Measurements from ENCODE around the gene SEPTIN5. TPM values are rescaled to one million over a fixed set of nuclear protein-coding genes. Genes with fewer than 3 reads are reported as not detected.

Gene SEPTIN5
- total and polyA plus RNA-seq, 12 donors: 56.5 to 218 (median 143) TPM

DNA sequence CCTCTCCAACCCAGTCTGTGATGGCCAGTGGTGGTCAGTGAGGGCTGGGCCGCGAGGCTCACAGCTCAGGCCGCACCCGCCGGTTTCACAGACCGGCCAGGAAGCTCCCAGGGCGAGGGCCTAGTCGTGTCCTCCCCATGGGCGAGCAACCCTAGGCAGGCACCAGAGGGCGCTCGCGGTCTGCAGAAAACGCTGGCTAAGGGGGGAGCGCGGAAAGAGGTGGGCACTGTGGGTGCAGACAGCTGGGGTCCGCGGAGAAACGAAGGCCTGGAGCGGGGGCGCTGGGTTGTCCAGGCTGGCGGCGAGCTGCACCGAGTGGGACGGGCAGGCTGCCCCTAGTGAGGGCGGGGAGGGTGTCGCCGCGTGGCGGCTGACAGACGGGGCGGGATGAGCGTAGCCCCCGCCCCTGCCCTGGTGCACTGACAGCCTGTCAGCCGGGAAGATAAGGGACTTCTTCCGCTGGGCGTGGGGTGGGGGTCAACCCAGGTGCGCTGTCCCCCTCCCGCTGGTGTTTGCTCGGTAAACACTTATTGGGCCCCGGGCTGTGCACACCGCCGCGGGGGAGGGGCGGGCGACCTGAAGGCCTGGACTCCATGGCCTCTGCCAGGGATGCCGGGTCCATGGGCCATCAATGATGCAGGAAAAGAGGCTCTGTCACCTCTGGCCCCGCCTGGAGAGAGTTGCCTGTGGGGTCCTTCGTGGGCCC, 16.5 kb downstream of the SEPTIN5 start:
- peaks cover 0 to 15% (median 4%) of the 10 kb centered on the region in 7 donors for H3K27me3 ChIP-seq
- H3K4me3 ChIP-seq: peak overlapping the region; percentile 6 to 51 (median 38)
- no peak overlapping the region for H3K27ac ChIP-seq
- no peaks in the 10 kb centered on the region for H3K9me3 ChIP-seq
- ATAC-seq: peak; percentile 76 to 95 (median 90)
- peak; percentile 83 to 89 for DNase-seq
- TF ChIP-seq, protein P1, sequence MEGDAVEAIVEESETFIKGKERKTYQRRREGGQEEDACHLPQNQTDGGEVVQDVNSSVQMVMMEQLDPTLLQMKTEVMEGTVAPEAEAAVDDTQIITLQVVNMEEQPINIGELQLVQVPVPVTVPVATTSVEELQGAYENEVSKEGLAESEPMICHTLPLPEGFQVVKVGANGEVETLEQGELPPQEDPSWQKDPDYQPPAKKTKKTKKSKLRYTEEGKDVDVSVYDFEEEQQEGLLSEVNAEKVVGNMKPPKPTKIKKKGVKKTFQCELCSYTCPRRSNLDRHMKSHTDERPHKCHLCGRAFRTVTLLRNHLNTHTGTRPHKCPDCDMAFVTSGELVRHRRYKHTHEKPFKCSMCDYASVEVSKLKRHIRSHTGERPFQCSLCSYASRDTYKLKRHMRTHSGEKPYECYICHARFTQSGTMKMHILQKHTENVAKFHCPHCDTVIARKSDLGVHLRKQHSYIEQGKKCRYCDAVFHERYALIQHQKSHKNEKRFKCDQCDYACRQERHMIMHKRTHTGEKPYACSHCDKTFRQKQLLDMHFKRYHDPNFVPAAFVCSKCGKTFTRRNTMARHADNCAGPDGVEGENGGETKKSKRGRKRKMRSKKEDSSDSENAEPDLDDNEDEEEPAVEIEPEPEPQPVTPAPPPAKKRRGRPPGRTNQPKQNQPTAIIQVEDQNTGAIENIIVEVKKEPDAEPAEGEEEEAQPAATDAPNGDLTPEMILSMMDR (IDR thresholded peaks at IDR 0.05): peak; percentile 80 to 99 (median 95)
- peaks cover 0 to 11% (median 9%) of the 10 kb centered on the region in 9 donors for H3K4me1 ChIP-seq
- H3K36me3 ChIP-seq: no peaks in the 10 kb centered on the region
- WGBS, 2 donors: 5 to 6% methylated on average over 38 to 48 of the region's 48 CpGs
- intact Hi-C loops (cut with DNase I): loop anchor here in 9 of 10 donors (1.0 to 2.0 kb wide), 3 partner anchors 178 to 180 kb away; no protein-coding TSS in a partner anchor

DNA sequence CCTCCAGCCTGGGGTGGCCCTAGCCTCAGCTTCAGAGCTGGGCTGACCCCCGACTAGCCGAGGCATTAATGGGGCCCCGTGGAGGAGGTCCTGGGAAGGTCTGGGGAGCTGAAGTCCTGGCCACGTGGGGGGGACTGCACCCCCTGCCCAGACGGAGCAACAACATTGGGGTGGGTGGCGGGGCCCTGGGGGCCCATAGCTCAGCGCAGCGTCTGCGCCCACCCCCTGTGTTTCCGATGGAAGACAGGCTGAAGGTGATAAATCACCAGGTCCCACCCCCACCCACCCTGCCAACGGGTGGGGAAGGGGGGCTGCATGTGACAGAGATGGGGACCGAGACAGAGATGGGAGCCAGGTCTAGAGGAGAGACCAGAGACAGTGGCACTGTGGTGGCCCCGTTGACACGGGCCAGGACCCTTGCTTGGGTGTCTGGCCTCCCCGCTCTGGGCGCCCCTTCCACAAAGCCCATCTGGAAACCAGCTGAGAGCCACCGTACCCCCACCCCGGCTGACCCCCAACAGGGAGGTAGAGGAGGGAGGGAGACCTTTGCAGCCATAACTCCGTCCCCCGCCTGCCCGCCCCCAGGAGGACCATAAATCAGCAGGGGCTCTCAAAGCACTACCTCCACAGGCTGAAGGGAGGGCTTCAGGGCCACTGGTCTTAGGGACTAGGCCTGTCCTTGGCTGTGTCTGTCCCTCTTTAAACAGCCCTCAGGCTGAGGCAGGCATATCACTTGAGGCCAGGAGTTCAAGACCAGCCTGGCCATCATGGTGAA, 17.2 kb downstream of the SEPTIN5 start:
- intact Hi-C loops (cut with DNase I): loop anchor here in 5 of 10 donors (1.0 to 2.0 kb wide), 3 partner anchors 177 to 179 kb away; no protein-coding TSS in a partner anchor
- 70 to 76% methylated on average over 21 of the region's 21 CpGs for WGBS, 2 donors
- peak overlapping the region in 2 of 10 donors; percentile 39 to 42 for H3K4me3 ChIP-seq
- no peak overlapping the region for H3K27ac ChIP-seq
- peaks cover 0 to 15% (median 7%) of the 10 kb centered on the region in 7 donors for H3K27me3 ChIP-seq
- DNase-seq: no peak
- H3K9me3 ChIP-seq: no peaks in the 10 kb centered on the region
- peaks cover 0 to 11% (median 9%) of the 10 kb centered on the region in 9 donors for H3K4me1 ChIP-seq
- TF ChIP-seq, protein P1 (IDR thresholded peaks at IDR 0.05): no peak
- ATAC-seq: peak in 1 of 8 donors; percentile 1
- H3K36me3 ChIP-seq: no peaks in the 10 kb centered on the region

DNA sequence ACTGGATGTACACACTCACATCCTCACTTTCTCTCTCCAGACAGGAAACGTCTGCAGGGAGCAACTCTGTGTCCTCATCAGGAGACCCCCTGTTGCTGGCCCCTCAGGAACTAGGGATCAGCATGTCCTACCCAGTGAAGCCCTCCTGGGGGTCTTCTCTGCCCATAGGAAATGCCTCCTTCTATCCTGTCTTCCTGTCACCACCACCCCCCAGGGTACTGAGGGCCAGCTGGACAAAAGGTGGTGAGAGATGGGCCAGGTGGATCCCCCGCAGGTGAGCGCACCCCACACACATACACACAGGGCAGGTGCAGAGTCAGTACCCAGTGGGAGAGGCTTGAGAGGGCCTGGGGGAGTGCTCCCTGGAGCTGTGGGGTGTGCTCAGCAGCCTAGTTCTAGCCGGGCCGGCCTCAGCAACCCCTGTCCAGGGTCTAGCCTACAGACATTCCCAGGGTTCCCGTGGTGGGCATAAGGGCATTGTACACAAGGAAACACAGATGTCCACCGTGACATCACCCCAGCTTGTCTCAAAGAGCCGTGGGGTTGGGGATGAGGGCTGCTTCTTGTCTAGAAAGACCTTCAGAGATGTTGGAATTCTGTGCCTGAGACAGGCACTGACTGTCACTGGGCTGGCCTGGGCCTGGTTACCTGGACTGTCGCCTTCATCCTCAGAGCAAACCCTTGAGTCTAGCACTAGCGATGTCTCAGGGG, 18.3 kb downstream of the SEPTIN5 start:
- Histone ChIP-seq H3K36me3 (no peaks in the 10 kb centered on the region), H3K9me3 (no peaks in the 10 kb centered on the region), H3K27me3 (peaks cover 0 to 15% (median 8%) of the 10 kb centered on the region in 7 donors), H3K27ac (no peak overlapping the region), H3K4me3 (no peak overlapping the region), H3K4me1 (peaks cover 0 to 19% (median 9%) of the 10 kb centered on the region in 9 donors)
- 83 to 90% methylated on average over 10 of the region's 10 CpGs for WGBS, 2 donors
- TF ChIP-seq, protein P1 (IDR thresholded peaks at IDR 0.05): no peak
- ATAC-seq (no peak), DNase-seq (no peak)
- intact Hi-C loops (cut with DNase I): no loop called here

DNA sequence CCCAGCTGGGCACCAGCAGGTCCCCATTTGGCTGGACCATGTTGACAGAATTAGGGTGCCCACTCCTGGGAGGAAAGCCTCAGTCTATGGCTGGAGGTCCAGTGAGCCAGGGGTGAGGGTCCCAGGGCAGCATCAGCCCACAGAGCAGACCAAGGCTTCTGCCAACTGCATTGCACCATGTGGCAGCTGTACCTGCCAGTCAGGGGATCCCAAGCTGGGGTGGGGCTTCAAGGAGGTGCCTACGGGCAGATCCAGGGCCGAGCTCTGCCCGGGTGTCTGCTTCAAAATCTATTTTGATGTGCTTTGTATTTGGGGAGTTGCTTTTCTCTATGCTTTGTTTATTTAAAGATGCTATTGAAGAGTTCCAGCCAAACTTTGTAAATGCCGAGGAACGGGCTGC, 19.5 kb downstream of the SEPTIN5 start:
- DNase-seq: no peak
- no peak overlapping the region for H3K27ac ChIP-seq
- H3K27me3 ChIP-seq: peaks cover 0 to 15% (median 8%) of the 10 kb centered on the region in 7 donors
- intact Hi-C loops (cut with DNase I): no loop called here
- TF ChIP-seq, protein P1 (IDR thresholded peaks at IDR 0.05): no peak
- ATAC-seq: no peak
- peaks cover 0 to 23% (median 9%) of the 10 kb centered on the region in 9 donors for H3K4me1 ChIP-seq
- H3K9me3 ChIP-seq: no peaks in the 10 kb centered on the region
- no peaks in the 10 kb centered on the region for H3K36me3 ChIP-seq
- 69 to 91% methylated on average over 5 of the region's 5 CpGs for WGBS, 2 donors
- no peak overlapping the region for H3K4me3 ChIP-seq
